ENCODE results near the gene PCGF3.

The PCGF3 gene

DNA sequence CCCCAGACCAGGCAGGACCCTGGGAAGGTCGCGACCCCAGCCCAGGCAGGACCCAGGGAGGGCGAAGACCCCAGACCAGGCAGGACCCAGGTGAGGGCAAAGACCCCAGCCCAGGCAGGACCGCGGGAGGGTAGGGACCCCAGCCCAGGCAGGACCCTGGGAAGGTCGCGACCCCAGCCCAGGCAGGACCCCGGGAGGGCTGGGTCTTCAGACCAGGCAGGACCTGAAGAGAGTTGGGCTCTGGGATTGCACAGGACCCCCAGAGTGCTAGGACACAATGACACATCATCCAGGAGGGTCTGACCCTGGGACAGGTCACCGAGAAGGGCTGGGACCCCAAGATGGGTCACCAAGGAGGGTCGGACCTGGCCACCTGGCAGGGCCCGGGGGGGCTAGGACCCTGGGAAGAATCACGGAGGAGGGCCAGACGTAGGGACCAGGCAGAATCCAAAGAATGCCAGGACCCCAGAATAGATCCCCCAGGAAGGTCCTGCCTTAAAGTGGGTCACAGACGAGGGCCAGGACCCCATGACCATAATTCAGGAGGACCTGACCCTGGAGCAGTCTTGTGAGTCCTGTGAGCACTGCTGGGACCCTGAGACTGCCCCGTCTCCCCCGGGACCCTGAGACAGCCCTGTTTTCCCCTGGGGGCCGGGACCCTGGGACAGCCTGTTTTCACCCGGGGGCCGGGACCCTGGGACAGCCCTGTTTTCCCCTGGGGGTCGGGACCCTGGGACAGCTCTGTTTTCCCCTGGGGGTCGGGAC lies 1.4 kb downstream of the PCGF3 start:
- no peaks in the 10 kb centered on the region for H3K36me3 ChIP-seq (ENCODE audit: low read length)
- H3K4me3 ChIP-seq (ENCODE audit: insufficient read depth, low read length, poor library complexity, severe bottlenecking), result peak overlapping the region; percentile 29
- no peaks in the 10 kb centered on the region for H3K9me3 ChIP-seq (ENCODE audit: insufficient read depth, low read length)
- no peak overlapping the region for H3K27ac ChIP-seq (ENCODE audit: low read depth, low read length)
- H3K9me2 ChIP-seq (replicated peaks; ENCODE audit: insufficient read depth, low read length), result no peaks in the 10 kb centered on the region
- H4K20me1 ChIP-seq (ENCODE audit: low read depth, low read length), result no peaks in the 10 kb centered on the region; the same call in 1 of the 2 replicates
- peak overlapping the region; percentile 71 for H3K4me2 ChIP-seq (ENCODE audit: low read depth, low read length, poor library complexity, severe bottlenecking)
- peaks cover 6% of the 10 kb centered on the region; the same call in 1 of the 2 replicates for H3F3A ChIP-seq (ENCODE audit: insufficient read depth)
- TF ChIP-seq EZH2phosphoT487 (conservative IDR thresholded peaks at IDR 0.05; ENCODE audit: low read length), result no peak
- TF ChIP-seq, protein P1, sequence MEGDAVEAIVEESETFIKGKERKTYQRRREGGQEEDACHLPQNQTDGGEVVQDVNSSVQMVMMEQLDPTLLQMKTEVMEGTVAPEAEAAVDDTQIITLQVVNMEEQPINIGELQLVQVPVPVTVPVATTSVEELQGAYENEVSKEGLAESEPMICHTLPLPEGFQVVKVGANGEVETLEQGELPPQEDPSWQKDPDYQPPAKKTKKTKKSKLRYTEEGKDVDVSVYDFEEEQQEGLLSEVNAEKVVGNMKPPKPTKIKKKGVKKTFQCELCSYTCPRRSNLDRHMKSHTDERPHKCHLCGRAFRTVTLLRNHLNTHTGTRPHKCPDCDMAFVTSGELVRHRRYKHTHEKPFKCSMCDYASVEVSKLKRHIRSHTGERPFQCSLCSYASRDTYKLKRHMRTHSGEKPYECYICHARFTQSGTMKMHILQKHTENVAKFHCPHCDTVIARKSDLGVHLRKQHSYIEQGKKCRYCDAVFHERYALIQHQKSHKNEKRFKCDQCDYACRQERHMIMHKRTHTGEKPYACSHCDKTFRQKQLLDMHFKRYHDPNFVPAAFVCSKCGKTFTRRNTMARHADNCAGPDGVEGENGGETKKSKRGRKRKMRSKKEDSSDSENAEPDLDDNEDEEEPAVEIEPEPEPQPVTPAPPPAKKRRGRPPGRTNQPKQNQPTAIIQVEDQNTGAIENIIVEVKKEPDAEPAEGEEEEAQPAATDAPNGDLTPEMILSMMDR (IDR thresholded peaks at IDR 0.05; ENCODE audit: insufficient read depth, low read length, poor library complexity, severe bottlenecking), result no peak
- H2AFZ ChIP-seq (ENCODE audit: low read depth, low read length, severe bottlenecking), result no peak overlapping the region
- H3K9ac ChIP-seq (ENCODE audit: low read length), result peak overlapping the region; percentile 97
- H3K27me3 ChIP-seq (ENCODE audit: low read length), result no peaks in the 10 kb centered on the region
- H3K79me2 ChIP-seq (ENCODE audit: insufficient read depth, low read length), result peaks cover 60% of the 10 kb centered on the region

DNA sequence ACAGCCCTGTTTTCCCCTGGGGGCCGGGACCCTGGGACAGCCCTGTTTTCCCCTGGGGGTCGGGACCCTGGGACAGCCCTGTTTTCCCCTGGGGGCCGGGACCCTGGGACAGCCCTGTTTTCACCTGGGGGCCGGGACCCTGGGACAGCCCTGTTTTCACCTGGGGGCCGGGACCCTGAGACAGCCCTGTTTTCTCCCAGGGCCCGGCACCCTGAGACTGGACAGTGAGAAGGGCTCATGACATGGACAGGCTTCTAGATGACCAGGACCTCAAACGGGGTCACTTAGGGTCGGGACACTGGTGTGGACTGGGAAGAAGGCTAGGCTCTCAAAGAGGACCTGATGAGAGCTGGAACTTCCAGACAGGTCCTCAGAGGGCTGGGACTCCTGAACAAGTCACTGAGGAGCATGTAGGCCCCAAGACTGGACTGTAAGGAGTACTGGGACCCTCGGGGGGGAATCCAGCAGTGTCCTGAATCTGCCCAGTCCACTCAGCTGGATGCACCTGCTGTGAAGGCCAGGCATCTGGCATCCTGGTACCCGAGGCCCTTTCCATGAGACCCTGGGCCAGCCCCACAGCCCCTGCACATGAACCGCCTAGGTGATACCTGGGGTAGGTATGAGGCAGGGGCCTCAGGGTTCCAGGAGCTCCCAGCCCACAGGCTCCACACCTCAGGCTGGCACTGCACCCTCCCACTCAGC lies 2.4 kb downstream of the PCGF3 start:
- Histone ChIP-seq H3K27me3 (ENCODE audit: low read length) (no peaks in the 10 kb centered on the region), H4K20me1 (ENCODE audit: low read depth, low read length) (no peaks in the 10 kb centered on the region; the same call in 1 of the 2 replicates), H3K27ac (ENCODE audit: low read depth, low read length) (no peak overlapping the region), H3F3A (ENCODE audit: insufficient read depth) (peaks cover 6% of the 10 kb centered on the region; the same call in 1 of the 2 replicates), H3K9ac (ENCODE audit: low read length) (no peak overlapping the region), H3K4me2 (ENCODE audit: low read depth, low read length, poor library complexity, severe bottlenecking) (no peak overlapping the region), H3K79me2 (ENCODE audit: insufficient read depth, low read length) (peaks cover 71% of the 10 kb centered on the region), H3K4me3 (ENCODE audit: insufficient read depth, low read length, poor library complexity, severe bottlenecking) (no peak overlapping the region), H3K36me3 (ENCODE audit: low read length) (no peaks in the 10 kb centered on the region), H3K9me3 (ENCODE audit: insufficient read depth, low read length) (no peaks in the 10 kb centered on the region), H3K9me2 (replicated peaks; ENCODE audit: insufficient read depth, low read length) (no peaks in the 10 kb centered on the region), H2AFZ (ENCODE audit: low read depth, low read length, severe bottlenecking) (no peak overlapping the region)
- TF ChIP-seq, protein P1 (IDR thresholded peaks at IDR 0.05; ENCODE audit: insufficient read depth, low read length, poor library complexity, severe bottlenecking), result no peak
- no peak for TF ChIP-seq EZH2phosphoT487 (conservative IDR thresholded peaks at IDR 0.05; ENCODE audit: low read length)

DNA sequence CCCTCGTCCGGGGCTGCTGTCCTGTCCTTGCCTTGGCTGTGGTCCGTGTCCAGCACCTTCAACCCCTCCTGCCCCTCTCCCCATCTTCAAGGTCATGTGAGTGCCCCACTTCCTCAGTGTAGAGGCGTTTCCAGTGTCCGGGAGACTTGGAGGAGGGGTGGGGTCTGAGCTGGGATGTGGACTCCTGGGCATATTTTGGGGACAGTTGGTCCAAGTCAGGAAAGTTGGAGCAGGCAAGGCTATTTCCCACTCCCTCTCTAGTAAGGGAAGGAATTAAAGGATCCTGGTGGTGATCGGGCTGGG lies 3.0 kb downstream of the PCGF3 start:
- Histone ChIP-seq H3K36me3 (ENCODE audit: low read length) (no peaks in the 10 kb centered on the region), H3K4me2 (ENCODE audit: low read depth, low read length, poor library complexity, severe bottlenecking) (no peak overlapping the region), H3K79me2 (ENCODE audit: insufficient read depth, low read length) (peaks cover 76% of the 10 kb centered on the region), H3K9ac (ENCODE audit: low read length) (no peak overlapping the region), H3K9me2 (replicated peaks; ENCODE audit: insufficient read depth, low read length) (no peaks in the 10 kb centered on the region), H3K4me3 (ENCODE audit: insufficient read depth, low read length, poor library complexity, severe bottlenecking) (no peak overlapping the region), H2AFZ (ENCODE audit: low read depth, low read length, severe bottlenecking) (no peak overlapping the region), H3K27me3 (ENCODE audit: low read length) (no peaks in the 10 kb centered on the region), H3K9me3 (ENCODE audit: insufficient read depth, low read length) (no peaks in the 10 kb centered on the region), H4K20me1 (ENCODE audit: low read depth, low read length) (no peaks in the 10 kb centered on the region; the same call in 1 of the 2 replicates), H3K27ac (ENCODE audit: low read depth, low read length) (no peak overlapping the region), H3F3A (ENCODE audit: insufficient read depth) (peaks cover 6% of the 10 kb centered on the region; the same call in 1 of the 2 replicates)
- TF ChIP-seq, protein P1 (IDR thresholded peaks at IDR 0.05; ENCODE audit: insufficient read depth, low read length, poor library complexity, severe bottlenecking), result no peak
- no peak for TF ChIP-seq EZH2phosphoT487 (conservative IDR thresholded peaks at IDR 0.05; ENCODE audit: low read length)
